CD4-positive, alpha-beta T cell (primary cell): ENCODE results near the gene ANKZF1. TPM values are rescaled to one million over a fixed set of nuclear protein-coding genes. Genes with fewer than 3 reads are reported as not detected.

ENCODE experiments used
- ATAC-seq: fragments of 200-7000 bp; cut with Tn5 transposase; one replicate; pipeline ENCODE4 v1.10.0; 2022; ENCODE audit warnings: mild to moderate bottlenecking; ENCODE audit not compliant: poor library complexity
- CTCF ChIA-PET: fragments of 350-600 bp; sonication (Branson Sonifier 250); formaldehyde crosslinking; loops from one replicate; lab custom pipeline; 2021; ENCODE audit warnings: antibody characterized with exemption, inconsistent platforms; lab: Charles Lee
- POLR2A ChIA-PET: fragments of 350-600 bp; sonication (Branson Sonifier 250); formaldehyde crosslinking; loops from one replicate; lab custom pipeline; 2021; ENCODE audit warnings: antibody characterized with exemption, inconsistent platforms; lab: Charles Lee
- DNase-seq, 14 experiments: peaks; one replicate each; pipeline ENCODE4 v3.0.0-alpha.2; 2013 to 2020; ENCODE audit warnings: mixed read lengths in 2 of 14
- H3K27ac ChIP-seq, 2 donors: one replicate each; pipeline versions ENCODE4 v1.5.1 to v1.7.0; 2013; ENCODE audit warnings: low read length in 2 of 2, low read depth in 1 of 2, mild to moderate bottlenecking in 1 of 2
- H3K27me3 ChIP-seq, 2 experiments: 1 replicate in 1 of 2; 2 replicates in 1 of 2; pipeline versions ENCODE4 v1.6.1 to v1.7.0; 2013; ENCODE audit warnings: low read length in 2 of 2, control low read depth in 1 of 2, mild to moderate bottlenecking in 1 of 2, moderate library complexity in 1 of 2; ENCODE audit not compliant: insufficient read depth in 2 of 2, control insufficient read depth in 1 of 2
- H3K36me3 ChIP-seq: one replicate; pipeline ENCODE4 v1.6.1; 2013; ENCODE audit warnings: low read length, control low read depth; ENCODE audit not compliant: insufficient read depth
- H3K4me1 ChIP-seq: one replicate; pipeline ENCODE4 v1.6.1; 2013; ENCODE audit warnings: low read length, control low read depth; ENCODE audit not compliant: insufficient read depth
- H3K4me3 ChIP-seq: one replicate; pipeline ENCODE4 v1.5.1; 2013; ENCODE audit warnings: mild to moderate bottlenecking, low read length, moderate library complexity
- H3K9me3 ChIP-seq, 2 experiments: 1 replicate in 1 of 2; 2 replicates in 1 of 2; pipeline versions ENCODE4 v1.6.1 to v1.7.0; 2013; ENCODE audit warnings: low read length in 2 of 2, mild to moderate bottlenecking in 2 of 2, control low read depth in 1 of 2, moderate library complexity in 1 of 2; ENCODE audit not compliant: control insufficient read depth in 1 of 2, insufficient read depth in 1 of 2
- H3K27ac Mint-ChIP-seq: one replicate; pipeline ENCODE4 v1.8.0; 2020; ENCODE audit warnings: mixed read lengths
- H3K27me3 Mint-ChIP-seq: one replicate; pipeline ENCODE4 v1.8.0; 2021; ENCODE audit warnings: mixed read lengths
- H3K36me3 Mint-ChIP-seq: one replicate; pipeline ENCODE4 v1.8.0; 2021; ENCODE audit warnings: low read depth, mixed read lengths
- H3K4me1 Mint-ChIP-seq: one replicate; pipeline ENCODE4 v1.8.0; 2021; ENCODE audit warnings: low read depth, mixed read lengths
- H3K4me3 Mint-ChIP-seq: one replicate; pipeline ENCODE4 v1.8.0; 2020; ENCODE audit warnings: mild to moderate bottlenecking, mixed read lengths
- H3K9me3 Mint-ChIP-seq: one replicate; pipeline ENCODE4 v1.8.0; 2020; ENCODE audit warnings: mixed read lengths
- CTCF ChIP-seq: fragments of 200-600 bp; IDR thresholded peaks from one replicate; pipeline ENCODE4 v1.8.0; 2022; ENCODE audit warnings: antibody characterized with exemption, mild to moderate bottlenecking
- intact Hi-C, 2 experiments: fragments of 100-400 bp; cut with DNase I in 1 of 2; cut with micrococcal nuclease in 1 of 2; formaldehyde crosslinking; loops; one replicate each; pipeline versions ENCODE4 v1.15.1 to v1.9.0; 2023 to 2025; cut with DNase I, micrococcal nuclease
- total RNA-seq, 174 experiments: library from RNA in 2 of 174; stranded (reverse) in 2 of 174; gene quantifications; one replicate each; pipeline ENCODE4 v1.2.3 and lab custom pipeline; 2021 to 2026

The ANKZF1 gene
- total RNA-seq, 2 experiments from 2014 or later, result 128 to 135 TPM

- intact Hi-C loops, result loop anchor here (1.0 to 5.0 kb wide), 8 partner anchors 16 to 108 kb away; partner anchors contain the start of genes DNPEP (in 2 of the 2), ANKZF1 (in 1 of the 2), ATG9A (in 1 of the 2) and CNPPD1 (in 1 of the 2)
- H3K4me1 Mint-ChIP-seq, result peaks cover 43% of the 10 kb centered on the region
- Histone ChIP-seq H3K27ac (peak within 1 kb of the TSS; percentile 95 to 97), H3K27me3 (no peaks in the 10 kb centered on the region), H3K36me3 (peaks cover 41% of the 10 kb centered on the region), H3K4me1 (peaks cover 43% of the 10 kb centered on the region), H3K4me3 (peak within 1 kb of the TSS; percentile 66), H3K9me3 (no peaks in the 10 kb centered on the region)
- POLR2A ChIA-PET, result interaction anchor here (0.6 to 7.5 kb wide), 25 partner anchors 10 to 988 kb away, joined by 3 to 202 read pairs (median 4); partner anchors contain the start of genes ABCB6, ANKZF1, ATG9A and BCS1L
- peak; percentile 76 for ATAC-seq
- CTCF ChIA-PET, result interaction anchor here (1.2 to 12.0 kb wide), 8 partner anchors 15 to 119 kb away, joined by 3 to 190 read pairs (median 6); partner anchors contain the start of genes ANKZF1, ATG9A, DNPEP and NHEJ1
- peak within 1 kb of the TSS; percentile 98 for H3K27ac Mint-ChIP-seq
- peak; percentile 96 to 100 (median 98) for DNase-seq
- no peaks in the 10 kb centered on the region for H3K9me3 Mint-ChIP-seq
- peak within 1 kb of the TSS; percentile 97 for H3K4me3 Mint-ChIP-seq
- H3K36me3 Mint-ChIP-seq, result peaks cover 48% of the 10 kb centered on the region
- TF ChIP-seq CTCF, result no peak
- H3K27me3 Mint-ChIP-seq, result no peaks in the 10 kb centered on the region
Observed at GRCh38 chr2:219279151-219279915, 49.7 kb downstream of the ANKZF1 start, which contains the start of gene DNAJB2. TSS of gene DNAJB2 (plus strand) at chr2:219279366. CDS start at chr2:219279834, 468 bp downstream.

DNA sequence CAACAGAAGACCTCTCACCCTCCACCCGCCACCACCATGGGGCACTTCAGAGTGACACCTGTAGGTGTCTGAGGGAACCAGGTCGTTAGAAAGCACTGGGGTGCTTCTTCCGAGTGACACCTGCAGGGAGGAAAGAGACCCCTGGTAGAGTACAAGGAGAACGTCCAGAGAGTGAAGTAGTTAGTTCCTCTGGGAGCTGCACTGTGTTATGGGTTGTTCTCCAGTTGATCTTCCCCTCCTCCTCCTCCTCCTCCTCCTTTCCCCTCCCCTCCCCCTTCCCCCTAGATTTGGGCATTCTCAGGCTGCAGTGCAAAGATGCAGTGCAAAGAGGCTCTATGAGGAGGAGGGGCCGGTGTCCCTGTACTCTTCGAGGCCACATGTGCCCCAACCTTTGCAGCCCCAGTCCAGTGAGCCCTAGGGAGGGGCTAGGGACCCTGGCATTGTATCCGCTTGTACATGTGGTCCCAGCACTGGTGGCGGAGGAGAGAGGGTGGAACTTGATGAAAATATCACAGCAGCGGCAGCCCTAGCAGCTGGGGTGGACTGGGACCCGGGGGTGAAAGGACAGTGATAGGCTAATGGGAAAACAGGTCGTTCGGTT, 50.4 kb downstream of the ANKZF1 start:
- POLR2A ChIA-PET, result interaction anchor here (0.6 to 7.5 kb wide), 16 partner anchors 11 to 620 kb away, joined by 3 to 202 read pairs (median 8); partner anchors contain the start of genes ABCB6, ANKZF1, ATG9A and BCS1L
- Histone ChIP-seq H3K27ac (peak overlapping the region; percentile 95 to 97), H3K27me3 (no peaks in the 10 kb centered on the region), H3K4me1 (peaks cover 43% of the 10 kb centered on the region), H3K9me3 (no peaks in the 10 kb centered on the region), H3K4me3 (peak overlapping the region; percentile 66), H3K36me3 (peaks cover 48% of the 10 kb centered on the region)
- TF ChIP-seq CTCF, result no peak
- Mint-ChIP-seq H3K36me3 (peaks cover 51% of the 10 kb centered on the region), H3K27me3 (no peaks in the 10 kb centered on the region), H3K4me3 (peak overlapping the region; percentile 97), H3K9me3 (no peaks in the 10 kb centered on the region), H3K27ac (peak overlapping the region; percentile 98), H3K4me1 (peaks cover 43% of the 10 kb centered on the region)
- DNase-seq, result peak in 1 of 14 experiments; percentile 23
- CTCF ChIA-PET, result interaction anchor here (1.2 to 12.0 kb wide), 6 partner anchors 15 to 108 kb away, joined by 3 to 190 read pairs (median 6); partner anchors contain the start of genes DNPEP, TUBA4A and TUBA4B
- intact Hi-C loops, result loop anchor here (1.0 to 5.0 kb wide), 8 partner anchors 15 to 107 kb away; partner anchors contain the start of genes DNPEP (in 2 of the 2), ANKZF1 (in 1 of the 2), ATG9A (in 1 of the 2) and CNPPD1 (in 1 of the 2)
- ATAC-seq, result no peak

- peak overlapping the region; percentile 98 for H3K27ac Mint-ChIP-seq
- TF ChIP-seq CTCF, result no peak
- Histone ChIP-seq H3K27ac (peak overlapping the region in 1 of 2 donors; percentile 97), H3K4me3 (no peak overlapping the region), H3K36me3 (peaks cover 54% of the 10 kb centered on the region), H3K27me3 (no peaks in the 10 kb centered on the region), H3K9me3 (no peaks in the 10 kb centered on the region), H3K4me1 (peaks cover 43% of the 10 kb centered on the region)
- intact Hi-C loops, result loop anchor here in 1 of 2 experiments (1.0 kb wide), 1 partner anchor 12 kb away; no protein-coding TSS in a partner anchor
- H3K4me3 Mint-ChIP-seq, result peak overlapping the region; percentile 38
- H3K9me3 Mint-ChIP-seq, result no peaks in the 10 kb centered on the region
- ChIA-PET POLR2A (interaction anchor here (0.6 to 7.5 kb wide), 3 partner anchors 14 to 593 kb away, joined by 3 to 202 read pairs (median 7); partner anchors contain the start of genes TUBA4A and TUBA4B), CTCF (interaction anchor here (1.2 to 12.0 kb wide), 3 partner anchors 14 to 76 kb away, joined by 3 to 190 read pairs (median 50); partner anchors contain the start of genes TUBA4A and TUBA4B)
- no peaks in the 10 kb centered on the region for H3K27me3 Mint-ChIP-seq
- peaks cover 57% of the 10 kb centered on the region for H3K36me3 Mint-ChIP-seq
- ATAC-seq (no peak), DNase-seq (no peak)
- peaks cover 43% of the 10 kb centered on the region for H3K4me1 Mint-ChIP-seq
Observed at GRCh38 chr2:219280651-219281050, 51.0 kb downstream of the ANKZF1 start.
